Measurements from ENCODE around the gene GPC1.

Gene GPC1

DNA sequence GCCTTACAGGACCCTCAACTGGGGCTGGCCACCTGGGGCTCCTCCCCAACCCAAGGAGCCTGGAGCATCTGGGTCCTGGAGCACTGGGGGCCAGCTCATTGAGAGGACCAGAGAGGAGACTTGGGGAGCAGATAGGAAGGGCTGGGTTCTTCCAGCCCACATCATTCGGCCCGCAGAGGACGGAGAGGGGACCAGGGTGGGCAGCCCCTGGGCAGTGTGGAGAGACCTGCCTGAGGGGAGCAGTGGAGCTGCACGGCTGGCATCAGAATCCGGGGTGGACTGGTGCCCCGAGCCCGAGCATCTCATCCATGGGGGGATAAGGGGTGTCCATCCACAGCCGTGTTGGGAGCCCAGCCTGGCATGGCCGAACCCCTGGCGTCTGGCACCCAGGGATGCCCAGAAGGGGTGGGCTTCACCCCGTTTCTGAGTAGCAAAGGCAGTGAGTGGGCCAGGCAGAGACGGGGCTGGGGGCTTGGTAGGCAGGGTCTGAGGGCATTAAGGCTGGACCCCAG lies 11.3 kb downstream of the GPC1 start:
- no peaks in the 10 kb centered on the region for H3K36me3 Mint-ChIP-seq
- no peak for DNase-seq
- H3K4me3 Mint-ChIP-seq, result no peak overlapping the region
- H3K27me3 Mint-ChIP-seq, result peaks cover 26% of the 10 kb centered on the region
- no peaks in the 10 kb centered on the region for H3K4me1 Mint-ChIP-seq
- no peaks in the 10 kb centered on the region for H3K9me3 Mint-ChIP-seq
- H3K27ac Mint-ChIP-seq, result no peak overlapping the region
- CTCF ChIA-PET, result no interaction called here

DNA sequence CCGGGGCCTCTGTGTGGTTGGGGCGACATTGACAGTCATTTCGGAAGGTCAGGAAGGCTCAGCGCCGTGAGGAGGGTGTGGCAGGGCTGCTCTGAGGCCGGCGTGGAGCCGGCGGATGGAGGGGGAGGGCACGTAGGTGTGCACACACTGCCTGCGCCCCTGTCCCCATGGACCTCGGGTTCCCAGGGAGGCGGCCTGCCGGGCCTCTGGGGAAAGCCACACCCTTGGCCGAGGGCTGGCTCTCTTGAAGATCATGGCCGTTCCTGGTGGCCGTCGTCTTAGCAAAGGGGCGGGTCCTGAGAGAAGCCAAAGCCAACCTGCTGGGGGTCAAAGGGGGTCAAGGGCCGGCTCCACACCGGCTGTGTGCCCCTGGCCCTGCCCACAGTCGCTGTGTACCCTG lies 11.9 kb downstream of the GPC1 start:
- H3K36me3 Mint-ChIP-seq, result no peaks in the 10 kb centered on the region
- DNase-seq, result no peak
- H3K27ac Mint-ChIP-seq, result no peak overlapping the region
- CTCF ChIA-PET, result no interaction called here
- H3K9me3 Mint-ChIP-seq, result no peaks in the 10 kb centered on the region
- H3K27me3 Mint-ChIP-seq, result peaks cover 33% of the 10 kb centered on the region
- no peak overlapping the region for H3K4me3 Mint-ChIP-seq
- H3K4me1 Mint-ChIP-seq, result peaks cover 2% of the 10 kb centered on the region

DNA sequence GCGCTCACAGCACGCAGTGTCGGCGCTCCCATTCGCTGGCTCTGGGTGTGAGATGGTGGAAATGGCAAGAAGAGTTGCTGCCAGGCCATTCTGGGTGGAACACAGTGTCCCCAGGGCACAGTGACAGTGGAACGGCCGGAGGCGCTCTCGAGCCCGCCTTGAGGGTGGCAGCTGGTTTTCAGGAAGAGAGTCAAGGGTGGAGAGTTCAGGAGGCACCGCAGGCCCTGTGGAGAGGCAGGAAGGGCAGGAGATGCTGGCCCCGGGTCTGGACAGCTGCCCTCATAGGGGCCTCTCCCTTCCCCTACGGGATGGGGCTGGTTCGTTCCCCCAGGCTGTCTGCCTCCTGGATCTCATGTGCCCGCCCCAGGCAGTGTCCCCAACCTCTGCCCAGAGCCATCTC lies 12.5 kb downstream of the GPC1 start:
- Mint-ChIP-seq H3K36me3 (no peaks in the 10 kb centered on the region), H3K9me3 (no peaks in the 10 kb centered on the region), H3K27me3 (peaks cover 39% of the 10 kb centered on the region), H3K4me3 (no peak overlapping the region), H3K27ac (no peak overlapping the region), H3K4me1 (peaks cover 2% of the 10 kb centered on the region)
- CTCF ChIA-PET, result no interaction called here
- DNase-seq, result no peak

DNA sequence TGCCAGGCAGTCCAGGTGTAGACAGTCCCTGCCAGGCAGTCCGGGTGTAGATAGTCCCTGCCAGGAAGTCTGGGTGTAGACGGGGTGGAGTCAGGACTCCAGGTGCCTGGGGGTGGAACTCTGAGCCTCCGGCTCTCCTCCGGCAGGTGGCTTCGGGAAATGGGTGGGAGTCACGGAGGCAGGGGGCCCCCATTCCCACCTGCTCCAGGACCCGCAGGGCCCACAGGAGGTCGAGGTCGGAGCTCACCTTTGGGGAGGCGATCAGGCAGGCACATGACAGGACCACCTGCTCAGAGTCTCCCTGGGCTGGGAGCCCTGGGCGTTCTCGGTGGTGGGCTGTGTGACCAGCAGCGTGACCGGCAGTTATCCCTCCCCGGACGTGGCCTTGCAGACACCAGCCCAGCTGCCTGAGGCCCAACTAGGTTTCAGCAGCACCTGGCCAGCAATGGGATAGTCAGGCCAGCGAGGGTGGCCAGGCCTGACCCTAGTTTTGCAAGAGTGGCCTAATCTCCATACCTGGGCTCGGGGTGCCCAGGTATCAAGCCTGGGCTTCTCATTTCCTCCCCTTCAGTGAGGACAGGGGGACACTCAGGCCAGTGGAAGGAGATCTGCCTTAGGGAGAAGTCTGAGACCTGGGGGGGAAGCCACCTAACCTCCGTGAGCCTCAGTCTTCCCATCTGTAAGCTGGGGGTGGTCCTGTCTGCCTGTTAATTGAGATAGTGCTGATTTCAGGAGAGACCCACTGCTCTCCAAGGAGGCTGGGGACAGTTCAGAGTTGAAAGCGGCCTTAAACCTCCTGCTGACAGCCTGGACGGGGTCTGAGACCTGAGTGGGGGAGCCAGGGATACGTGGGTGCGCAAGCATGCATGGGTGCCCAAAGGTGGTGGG lies 13.2 kb downstream of the GPC1 start:
- Mint-ChIP-seq H3K27me3 (peaks cover 42% of the 10 kb centered on the region), H3K27ac (no peak overlapping the region), H3K36me3 (no peaks in the 10 kb centered on the region), H3K9me3 (no peaks in the 10 kb centered on the region), H3K4me3 (no peak overlapping the region), H3K4me1 (peaks cover 2% of the 10 kb centered on the region)
- CTCF ChIA-PET, result no interaction called here
- no peak for DNase-seq

DNA sequence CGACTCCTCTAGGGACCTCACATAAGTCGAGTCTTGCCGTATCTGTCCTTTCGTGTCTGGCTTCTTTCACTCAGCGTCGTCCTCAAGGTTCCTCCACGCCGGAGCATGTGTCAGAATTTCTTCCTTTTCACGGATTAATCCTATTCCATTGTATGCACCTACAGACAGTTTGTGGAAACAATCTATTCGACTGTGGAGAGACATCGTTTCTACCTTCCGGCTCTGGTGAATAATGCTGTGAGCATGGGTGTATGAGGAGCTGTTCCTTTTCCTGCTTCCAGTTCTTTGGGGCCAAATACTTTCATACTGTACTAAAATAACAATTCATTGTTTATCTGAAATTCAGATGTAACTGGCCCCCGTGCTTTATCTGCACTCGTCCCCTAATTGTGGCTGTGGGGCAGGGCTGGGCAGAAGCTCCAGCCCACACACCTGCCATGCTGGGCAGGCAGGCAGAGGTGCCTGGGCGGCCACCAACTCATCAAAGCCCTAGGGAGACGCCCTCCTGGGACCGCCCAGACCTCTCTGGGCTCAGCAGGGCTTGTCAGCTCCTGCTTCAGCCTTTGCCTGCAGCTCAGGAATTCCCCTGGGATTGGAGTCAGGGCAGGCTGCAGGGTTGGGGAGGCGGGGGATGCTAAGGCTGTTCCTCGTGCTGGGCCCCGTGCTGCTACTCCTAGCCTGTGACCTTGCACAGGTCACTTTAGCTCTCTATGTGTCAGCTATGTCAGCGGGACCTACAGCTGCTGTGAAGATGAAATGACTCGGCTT lies 14.5 kb downstream of the GPC1 start:
- H3K36me3 Mint-ChIP-seq, result no peaks in the 10 kb centered on the region
- peaks cover 2% of the 10 kb centered on the region for H3K4me1 Mint-ChIP-seq
- H3K9me3 Mint-ChIP-seq, result no peaks in the 10 kb centered on the region
- peaks cover 55% of the 10 kb centered on the region for H3K27me3 Mint-ChIP-seq
- H3K4me3 Mint-ChIP-seq, result no peak overlapping the region
- CTCF ChIA-PET, result no interaction called here
- DNase-seq, result no peak
- H3K27ac Mint-ChIP-seq, result no peak overlapping the region

DNA sequence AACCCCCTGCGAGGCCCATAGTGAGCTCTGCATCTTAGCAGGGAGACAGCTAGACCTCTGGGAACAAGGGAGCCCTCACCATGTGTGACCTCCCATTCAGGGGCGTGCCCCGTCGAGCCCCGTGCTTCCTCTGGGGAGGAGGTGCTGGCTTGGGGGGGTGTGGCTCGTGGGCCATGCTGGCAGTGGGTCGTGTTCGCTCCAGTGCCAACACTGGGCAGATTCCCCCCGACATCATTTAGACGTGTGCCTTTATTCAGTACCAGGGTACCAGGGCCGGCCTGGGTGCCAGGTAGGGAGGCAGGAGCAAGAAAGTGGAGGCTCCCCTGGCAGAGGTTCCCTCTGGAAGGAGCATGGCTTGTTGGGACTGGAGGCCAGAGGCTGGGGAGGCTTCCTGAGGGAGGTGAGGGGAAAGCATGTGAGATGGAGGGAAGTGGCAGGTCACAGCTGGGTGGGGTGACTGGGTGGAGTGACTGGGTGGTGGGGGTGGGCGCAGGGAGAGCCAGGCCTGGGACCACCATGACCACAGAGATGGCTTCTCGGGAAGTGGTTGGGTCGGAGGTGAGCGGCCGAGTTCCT lies 15.2 kb downstream of the GPC1 start:
- H3K27ac Mint-ChIP-seq, result no peak overlapping the region
- peaks cover 2% of the 10 kb centered on the region for H3K4me1 Mint-ChIP-seq
- H3K9me3 Mint-ChIP-seq, result no peaks in the 10 kb centered on the region
- H3K4me3 Mint-ChIP-seq, result no peak overlapping the region
- H3K27me3 Mint-ChIP-seq, result peaks cover 62% of the 10 kb centered on the region
- CTCF ChIA-PET, result no interaction called here
- H3K36me3 Mint-ChIP-seq, result no peaks in the 10 kb centered on the region
- DNase-seq, result no peak

DNA sequence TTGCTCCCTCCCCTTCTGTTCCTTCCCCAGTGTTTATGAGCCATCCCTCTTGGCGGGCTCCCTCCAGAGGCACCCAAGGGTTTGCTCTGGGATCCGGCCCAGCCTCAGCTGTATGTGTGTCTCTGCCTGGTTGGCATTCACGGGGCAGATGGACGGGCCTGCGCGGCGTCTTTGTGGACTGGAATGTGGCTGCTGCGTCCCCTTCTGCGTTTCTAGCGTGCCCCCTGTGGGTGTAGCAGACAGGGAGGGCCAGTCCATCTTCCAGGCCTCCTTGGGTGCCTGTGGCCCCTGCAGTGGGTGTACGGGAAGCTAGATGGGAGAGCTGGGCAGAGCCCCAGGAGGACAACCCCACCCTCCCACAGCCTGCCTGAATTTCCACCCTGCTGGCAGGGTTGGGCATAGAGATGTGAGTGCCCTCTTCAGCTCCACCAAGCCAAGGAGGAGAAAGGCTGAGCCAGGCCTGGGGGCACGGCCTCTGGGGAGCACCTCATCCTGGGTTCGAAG lies 15.7 kb downstream of the GPC1 start:
- no peak for DNase-seq
- Mint-ChIP-seq H3K4me3 (no peak overlapping the region), H3K27me3 (peaks cover 67% of the 10 kb centered on the region), H3K36me3 (no peaks in the 10 kb centered on the region), H3K9me3 (no peaks in the 10 kb centered on the region), H3K27ac (no peak overlapping the region), H3K4me1 (peaks cover 2% of the 10 kb centered on the region)
- CTCF ChIA-PET, result no interaction called here

DNA sequence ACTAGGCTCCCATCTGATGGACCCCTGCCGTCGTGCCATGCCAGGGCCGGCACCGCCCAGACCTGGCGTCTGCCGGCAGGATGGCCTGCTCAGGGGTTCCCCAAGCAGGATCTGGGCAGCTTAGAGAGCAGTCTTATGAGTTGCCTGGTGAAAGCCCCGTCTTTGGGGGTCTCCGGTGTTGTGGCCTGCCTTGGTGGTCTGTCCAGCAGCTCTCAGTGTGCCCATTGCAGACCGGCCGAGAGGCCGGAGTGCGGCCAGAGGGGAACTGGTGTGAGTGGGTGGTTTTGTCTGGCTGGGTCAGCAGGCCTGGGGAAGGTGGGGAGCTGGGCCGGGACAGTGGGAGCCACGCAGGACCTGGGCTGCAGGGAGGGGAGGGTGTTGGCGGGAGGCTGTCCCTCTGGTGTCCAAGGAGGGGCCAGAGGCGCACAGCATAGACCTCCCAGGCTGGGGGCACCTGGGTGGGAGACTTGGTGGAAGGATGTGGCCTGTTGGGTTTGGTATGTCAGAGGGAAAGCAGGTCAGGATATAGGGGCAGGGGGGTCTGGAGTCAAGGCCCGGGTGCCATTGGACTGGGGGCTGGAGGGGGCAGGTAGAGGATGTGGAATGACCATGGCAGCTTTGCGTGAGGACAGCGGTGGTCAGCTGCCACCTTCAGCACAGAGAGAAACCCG lies 16.5 kb downstream of the GPC1 start:
- no peaks in the 10 kb centered on the region for H3K9me3 Mint-ChIP-seq
- no peaks in the 10 kb centered on the region for H3K36me3 Mint-ChIP-seq
- H3K27ac Mint-ChIP-seq, result no peak overlapping the region
- no peak overlapping the region for H3K4me3 Mint-ChIP-seq
- peaks cover 2% of the 10 kb centered on the region for H3K4me1 Mint-ChIP-seq
- no peak for DNase-seq
- peaks cover 75% of the 10 kb centered on the region for H3K27me3 Mint-ChIP-seq
- CTCF ChIA-PET, result no interaction called here

DNA sequence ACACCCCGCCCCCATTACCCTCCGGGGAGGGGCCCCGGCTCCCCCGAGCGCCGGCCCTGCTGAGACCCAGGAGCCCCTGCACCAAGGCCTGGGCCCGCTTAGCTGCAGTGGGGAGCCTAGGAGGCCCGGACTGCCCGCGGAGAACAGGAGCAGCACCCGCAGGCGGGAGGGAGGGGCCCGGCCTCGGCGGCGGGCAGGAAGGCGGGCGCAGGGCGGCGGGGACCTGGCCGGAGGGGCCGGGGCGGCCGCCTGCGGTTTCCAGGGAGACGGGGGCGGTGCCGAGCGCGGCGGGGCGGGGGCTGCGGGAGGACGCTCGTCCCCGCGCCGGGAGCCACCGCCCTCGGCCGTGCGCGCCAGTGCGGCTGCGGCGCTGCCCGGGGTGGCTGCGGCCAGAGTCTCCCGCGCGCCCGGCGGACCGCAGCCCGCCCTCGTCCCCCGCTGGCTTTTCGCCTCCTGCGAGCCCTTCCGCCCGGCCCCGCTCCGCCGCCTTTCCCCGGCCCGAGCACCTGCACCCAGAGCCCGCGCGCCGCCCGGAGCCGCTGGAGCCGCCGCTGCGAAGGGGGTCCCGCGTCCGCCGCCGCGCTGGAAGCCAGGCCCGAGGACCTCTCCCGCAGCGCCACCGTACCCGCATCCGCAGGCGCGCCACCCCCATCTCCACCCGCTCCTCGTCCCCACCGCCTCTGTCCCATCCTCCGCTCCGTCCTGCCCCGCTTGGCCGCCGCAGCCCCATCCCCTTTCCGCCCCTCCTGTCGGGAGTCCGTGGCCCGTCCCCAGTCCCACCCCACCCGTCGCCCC lies 17.2 kb downstream of the GPC1 start:
- Mint-ChIP-seq H3K27me3 (peaks cover 82% of the 10 kb centered on the region), H3K4me1 (peaks cover 2% of the 10 kb centered on the region), H3K36me3 (no peaks in the 10 kb centered on the region), H3K27ac (no peak overlapping the region), H3K4me3 (no peak overlapping the region), H3K9me3 (no peaks in the 10 kb centered on the region)
- CTCF ChIA-PET, result no interaction called here
- peak; percentile 36 for DNase-seq

DNA sequence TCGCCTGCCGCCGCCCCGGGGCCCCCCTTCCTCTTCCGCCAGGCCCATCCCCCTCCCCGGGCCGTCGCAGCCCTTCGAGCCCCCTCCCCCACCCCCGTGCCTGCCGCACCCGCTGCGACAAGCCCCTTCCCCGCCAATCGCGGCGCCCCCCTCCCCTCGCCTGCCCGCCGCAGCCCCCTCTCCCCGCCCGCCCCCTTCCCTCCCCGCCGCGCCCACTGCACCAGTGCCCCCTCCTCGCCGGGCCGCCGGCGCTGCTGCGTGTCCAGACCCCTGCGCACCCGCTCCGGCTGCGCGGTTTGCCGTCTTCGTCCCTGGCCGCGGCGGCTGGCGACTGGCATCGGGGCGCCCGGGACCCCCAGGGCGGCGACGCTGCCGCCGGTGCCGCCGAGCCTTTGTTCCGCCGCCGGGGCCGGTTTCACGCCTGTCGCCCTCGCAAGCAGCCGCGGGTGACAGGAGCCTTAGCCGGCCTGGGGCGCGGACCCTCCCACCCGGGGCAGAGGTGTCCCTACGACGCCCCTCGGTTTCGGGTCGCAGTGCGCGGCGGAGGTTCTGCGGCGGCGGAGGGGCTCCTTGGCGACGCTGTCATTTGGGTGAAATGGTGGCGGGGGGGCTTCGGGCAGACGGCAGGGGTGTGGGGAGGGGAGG lies 18.1 kb downstream of the GPC1 start:
- peak overlapping the region; percentile 49 for H3K4me3 Mint-ChIP-seq
- no peak for DNase-seq
- peaks cover 2% of the 10 kb centered on the region for H3K4me1 Mint-ChIP-seq
- H3K27ac Mint-ChIP-seq, result no peak overlapping the region
- H3K9me3 Mint-ChIP-seq, result no peaks in the 10 kb centered on the region
- CTCF ChIA-PET, result no interaction called here
- no peaks in the 10 kb centered on the region for H3K36me3 Mint-ChIP-seq
- peaks cover 88% of the 10 kb centered on the region for H3K27me3 Mint-ChIP-seq

DNA sequence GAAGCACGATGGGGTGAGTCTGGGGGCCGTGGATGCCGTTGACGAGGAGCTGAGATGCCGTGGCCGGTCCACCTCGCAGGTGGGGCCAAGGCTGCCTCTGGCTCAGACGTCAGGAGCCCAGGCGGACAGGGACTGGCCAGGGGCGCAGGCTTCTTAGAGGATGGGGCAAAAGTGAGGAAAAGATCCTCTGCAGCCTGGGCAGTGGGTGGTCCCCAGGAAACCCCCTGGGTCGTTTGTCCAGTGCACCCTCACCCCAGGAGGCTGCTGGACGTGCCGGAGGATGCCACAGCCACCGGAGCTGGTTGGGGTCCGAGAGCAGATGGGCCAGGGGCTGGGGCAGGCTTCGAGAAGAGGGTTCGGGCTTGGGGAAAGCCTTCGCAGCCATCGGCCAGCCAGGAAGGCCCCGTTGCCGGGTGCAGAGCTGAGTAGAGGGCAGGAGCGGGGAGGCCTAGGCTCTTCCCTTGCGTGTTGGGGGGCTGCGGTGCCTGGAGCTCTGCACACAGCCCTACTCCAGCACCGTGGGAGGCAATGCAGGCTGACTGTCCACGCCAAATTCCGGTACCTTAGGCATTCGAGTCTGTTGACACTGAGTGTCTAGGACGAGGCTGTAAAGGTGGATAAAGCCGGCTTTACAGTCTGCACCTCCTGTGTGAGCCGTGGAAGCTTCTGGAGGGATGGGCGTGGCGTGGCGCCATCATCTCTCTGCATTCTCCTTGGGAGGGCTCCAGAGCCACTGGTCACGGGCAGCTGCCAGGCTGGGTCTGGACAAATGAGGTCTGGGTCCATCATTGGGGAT lies 18.8 kb downstream of the GPC1 start:
- peak overlapping the region; percentile 49 for H3K4me3 Mint-ChIP-seq

DNA sequence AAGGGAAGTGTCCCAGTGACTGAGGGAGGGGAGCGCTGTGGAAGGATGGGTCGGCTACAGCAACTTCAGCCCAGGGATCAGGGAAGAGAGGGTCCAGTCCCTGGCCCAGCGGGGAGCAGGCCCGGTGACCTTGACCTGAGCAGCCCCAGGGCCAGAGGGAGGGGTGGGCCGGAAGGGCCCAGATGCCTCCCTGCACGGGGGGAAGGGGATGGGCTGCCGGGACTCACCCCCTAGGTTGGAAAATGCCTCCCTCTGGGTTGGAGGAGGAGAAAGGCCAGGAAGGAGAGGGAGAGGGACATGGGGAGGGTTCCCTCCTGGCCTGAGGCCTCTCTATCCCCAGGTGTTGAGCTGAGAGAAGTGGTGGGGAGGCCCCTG lies 19.8 kb downstream of the GPC1 start:
- H3K36me3 Mint-ChIP-seq, result no peaks in the 10 kb centered on the region
- no peaks in the 10 kb centered on the region for H3K9me3 Mint-ChIP-seq
- H3K27me3 Mint-ChIP-seq, result peaks cover 84% of the 10 kb centered on the region
- CTCF ChIA-PET, result no interaction called here
- peaks cover 2% of the 10 kb centered on the region for H3K4me1 Mint-ChIP-seq
- no peak overlapping the region for H3K27ac Mint-ChIP-seq
- DNase-seq, result no peak
- H3K4me3 Mint-ChIP-seq, result no peak overlapping the region

More for the DNA sequence above, 18.8 kb downstream of the GPC1 start:
- Mint-ChIP-seq H3K27ac (no peak overlapping the region), H3K36me3 (no peaks in the 10 kb centered on the region), H3K4me1 (peaks cover 2% of the 10 kb centered on the region), H3K9me3 (no peaks in the 10 kb centered on the region), H3K27me3 (peaks cover 90% of the 10 kb centered on the region)
- CTCF ChIA-PET, result no interaction called here
- DNase-seq, result no peak

Measured in activated naive CD4-positive, alpha-beta T cell treated with anti-CD3 and anti-CD28 coated beads, Interleukin-2, amount 10 ng/mL, durations not matched to agents 7 days and 5 days (primary cell).